T follicular helper cell (primary cell): ENCODE measurements around the gene BMP15.

Source experiments
- DNase-seq: peaks from one replicate; pipeline ENCODE4 v3.0.0-alpha.2; 2020; ENCODE audit warnings: low read depth
- total RNA-seq, 2 experiments: gene quantifications; one replicate each; lab custom pipeline; 2026; lab: John Stamatoyannopoulos, UW

BMP15 gene
- 0 reads per million in 2 experiments for total RNA-seq

- DNase-seq, result no peak
Observed at GRCh38 chrX:50910685-50911176, at the start of gene BMP15. BMP15 (plus strand) TSS chrX:50910735; CDS start chrX:50910784, 49 bp downstream.

GRCh38 chrX:50863471-50863870 lies 47.1 kb upstream of the BMP15 start:
- no peak for DNase-seq

GRCh38 chrX:50865311-50865710 lies 45.2 kb upstream of the BMP15 start:
- no peak for DNase-seq

GRCh38 chrX:50871922-50872453 lies 38.5 kb upstream of the BMP15 start:
- no peak for DNase-seq

GRCh38 chrX:50874876-50875275 lies 35.7 kb upstream of the BMP15 start:
- no peak for DNase-seq

GRCh38 chrX:50876551-50876950 lies 34.0 kb upstream of the BMP15 start:
- DNase-seq, result no peak

- DNase-seq, result no peak
Observed at GRCh38 chrX:50877310-50877709, 33.2 kb upstream of the BMP15 start.

- DNase-seq, result no peak
Observed at GRCh38 chrX:50881028-50881427, 29.5 kb upstream of the BMP15 start.

- DNase-seq, result no peak
Observed at GRCh38 chrX:50888884-50889283, 21.7 kb upstream of the BMP15 start.

GRCh38 chrX:50889582-50889981 lies 21.0 kb upstream of the BMP15 start:
- DNase-seq, result no peak

GRCh38 chrX:50893047-50893446 lies 17.5 kb upstream of the BMP15 start:
- no peak for DNase-seq

GRCh38 chrX:50893466-50893865 lies 17.1 kb upstream of the BMP15 start:
- no peak for DNase-seq

- DNase-seq, result no peak
Observed at GRCh38 chrX:50905334-50905733, 5.2 kb upstream of the BMP15 start.

GRCh38 chrX:50913520-50913919 lies 3.0 kb downstream of the BMP15 start:
- no peak for DNase-seq

GRCh38 chrX:50920132-50920531 lies 9.6 kb downstream of the BMP15 start:
- no peak for DNase-seq

GRCh38 chrX:50927127-50927526 lies 16.6 kb downstream of the BMP15 start:
- no peak for DNase-seq

- no peak for DNase-seq
Observed at GRCh38 chrX:50941638-50942037, 31.1 kb downstream of the BMP15 start.

- no peak for DNase-seq
Observed at GRCh38 chrX:50942471-50942870, 31.9 kb downstream of the BMP15 start.

GRCh38 chrX:50952406-50952805 lies 41.9 kb downstream of the BMP15 start:
- no peak for DNase-seq

- DNase-seq, result no peak
Observed at GRCh38 chrX:50953832-50954231, 43.3 kb downstream of the BMP15 start.

- DNase-seq, result no peak
Observed at GRCh38 chrX:50962156-50962555, 51.6 kb downstream of the BMP15 start.

- no peak for DNase-seq
Observed at GRCh38 chrX:50963842-50964241, 53.3 kb downstream of the BMP15 start.
